Prostate gland (tissue), 2 donors: ENCODE measurements around the gene ZBTB1. TPM values are rescaled to one million over a fixed set of nuclear protein-coding genes. Genes with fewer than 3 reads are reported as not detected.
"Not testable (repeated sequence)": the region's sequence is repeated elsewhere in the genome, so short reads cannot be mapped to it uniquely, and the experiment has no call there.

Source experiments
- DNase-seq: peaks from one replicate; pipeline ENCODE4 v3.0.0-alpha.2; 2019; ENCODE audit warnings: low spot score
- H3K27ac ChIP-seq, 2 donors: fragments of 200-600 bp; sonication (generic); 2 replicates each; pipeline ENCODE4 v1.5.1; 2017 to 2019
- H3K27me3 ChIP-seq: fragments of 200-600 bp; sonication (generic); replicated peaks from 2 replicates; pipeline ENCODE4 v1.5.1; 2019; ENCODE audit not compliant: insufficient read depth
- H3K36me3 ChIP-seq, 2 donors: fragments of 200-600 bp; sonication (generic); 1 replicate in 1 of 2; 2 replicates in 1 of 2; pipeline versions ENCODE4 v1.5.1 to v1.8.1; 2017 to 2019
- H3K4me1 ChIP-seq: fragments of 200-600 bp; sonication (generic); replicated peaks from 2 replicates; pipeline ENCODE4 v1.5.1; 2019
- H3K4me3 ChIP-seq, 2 donors: fragments of 200-600 bp; sonication (generic); 2 replicates each; pipeline ENCODE4 v1.5.1; 2017 to 2019
- H3K9me3 ChIP-seq: fragments of 200-600 bp; sonication (generic); 2 replicates; pipeline ENCODE4 v1.5.1; 2017
- CTCF ChIP-seq, 4 experiments: fragments of 200-600 bp in 2 of 4; fragments of 450-650 bp in 2 of 4; sonication (generic) in 2 of 4; IDR thresholded peaks; 1 replicate in 3 of 4; 2 replicates in 1 of 4; pipeline ENCODE4 v1.5.1; 2016 to 2019; ENCODE audit warnings: antibody characterized with exemption in 4 of 4, mild to moderate bottlenecking in 2 of 4, moderate library complexity in 2 of 4
- POLR2A ChIP-seq: fragments of 450-650 bp; IDR thresholded peaks from one replicate; pipeline ENCODE4 v1.6.1; 2016; ENCODE audit warnings: antibody characterized with exemption, mild to moderate bottlenecking
- POLR2AphosphoS5 ChIP-seq: sonication (generic); formaldehyde crosslinking; IDR thresholded peaks from one replicate; pipeline ENCODE4 v1.6.1; 2017; ENCODE audit warnings: antibody characterized with exemption
- WGBS: methylation state at CpG from one replicate; pipeline ENCODE4 v1.1.5; 2018; 5-methylcytosine and 5-hydroxymethylcytosine counted together
- intact Hi-C: fragments of 100-400 bp; cut with DNase I; formaldehyde crosslinking; loops from one replicate; pipeline ENCODE4 v1.14.2; 2022
- total RNA-seq, 2 donors: library from RNA; depleted of rRNA; stranded (reverse); fragments of >200 nt; gene quantifications; one replicate each; pipeline ENCODE4 v1.1.0, GENCODE V29; 2016

Gene ZBTB1
- total RNA-seq, 2 donors from 2014 or later: 56.5 to 74.3 TPM

GRCh38 chr14:64554556-64554955, 50.0 kb downstream of the ZBTB1 start:
- 80% methylated on average over 4 of the region's 4 CpGs for WGBS
- intact Hi-C loops: no loop called here
- Histone ChIP-seq H3K36me3 (no peaks in the 10 kb centered on the region), H3K4me1 (no peaks in the 10 kb centered on the region), H3K9me3 (no peaks in the 10 kb centered on the region), H3K27me3 (no peaks in the 10 kb centered on the region), H3K27ac (no peak overlapping the region), H3K4me3 (no peak overlapping the region)
- TF ChIP-seq CTCF (IDR thresholded peaks at IDR 0.05) (no peak), POLR2AphosphoS5 (no peak), POLR2A (no peak)
- DNase-seq: no peak

GRCh38 chr14:64556526-64556925, 52.0 kb downstream of the ZBTB1 start:
- no peak for TF ChIP-seq CTCF (IDR thresholded peaks at IDR 0.05)
- TF ChIP-seq POLR2AphosphoS5: no peak
- TF ChIP-seq POLR2A: no peak
- H3K9me3 ChIP-seq: no peaks in the 10 kb centered on the region
- no peaks in the 10 kb centered on the region for H3K36me3 ChIP-seq
- no peaks in the 10 kb centered on the region for H3K27me3 ChIP-seq
- no peaks in the 10 kb centered on the region for H3K4me1 ChIP-seq
- H3K27ac ChIP-seq: no peak overlapping the region
- 97% methylated on average over 5 of the region's 5 CpGs for WGBS
- intact Hi-C loops: no loop called here
- H3K4me3 ChIP-seq: no peak overlapping the region
- DNase-seq: no peak

GRCh38 chr14:64558216-64558615, 53.6 kb downstream of the ZBTB1 start:
- DNase-seq, intact Hi-C loops, H3K36me3 ChIP-seq, H3K27ac ChIP-seq, H3K9me3 ChIP-seq, H3K4me1 ChIP-seq, H3K27me3 ChIP-seq, H3K4me3 ChIP-seq: not testable (repeated sequence)
- 100% methylated on average over 2 of the region's 2 CpGs for WGBS

GRCh38 chr14:64561631-64562030, 57.1 kb downstream of the ZBTB1 start:
- Histone ChIP-seq H3K4me1 (no peaks in the 10 kb centered on the region), H3K36me3 (no peaks in the 10 kb centered on the region), H3K9me3 (no peaks in the 10 kb centered on the region), H3K27me3 (no peaks in the 10 kb centered on the region), H3K4me3 (no peak overlapping the region), H3K27ac (no peak overlapping the region)
- TF ChIP-seq POLR2AphosphoS5: no peak
- TF ChIP-seq CTCF (IDR thresholded peaks at IDR 0.05): no peak
- no peak for TF ChIP-seq POLR2A
- intact Hi-C loops: no loop called here
- WGBS: 84% methylated on average over 2 of the region's 2 CpGs
- no peak for DNase-seq

- no peak overlapping the region for H3K27ac ChIP-seq
- H3K9me3 ChIP-seq: no peaks in the 10 kb centered on the region
- DNase-seq: no peak
- no peaks in the 10 kb centered on the region for H3K4me1 ChIP-seq
- no peaks in the 10 kb centered on the region for H3K27me3 ChIP-seq
- intact Hi-C loops: no loop called here
- TF ChIP-seq POLR2A (no peak), CTCF (IDR thresholded peaks at IDR 0.05) (no peak), POLR2AphosphoS5 (no peak)
- no peaks in the 10 kb centered on the region for H3K36me3 ChIP-seq
- H3K4me3 ChIP-seq: no peak overlapping the region
Observed at GRCh38 chr14:64562436-64562835, 57.9 kb downstream of the ZBTB1 start.
